PFSK-1 (cell line): Measurements from ENCODE around the gene ZNF783.

ENCODE experiments used
- FOXP2 ChIP-seq: optimal IDR thresholded peaks from 2 replicates; pipeline ENCODE3; 2011; ENCODE audit warnings: borderline replicate concordance, control low read depth, inconsistent platforms; ENCODE audit not compliant: insufficient read depth; ENCODE audit errors: extremely low read length, extremely low read depth
- POLR2AphosphoS5 ChIP-seq: IDR thresholded peaks from 2 replicates; pipeline ENCODE4 v1.6.1; 2012; ENCODE audit warnings: low read depth, mild to moderate bottlenecking, control low read depth, low read length, moderate library complexity
- REST ChIP-seq, 2 experiments: IDR thresholded peaks; 2 replicates each; pipeline versions ENCODE4 v1.6.1 to v1.8.0; 2011 to 2012; ENCODE audit warnings: low read depth in 2 of 2, low read length in 2 of 2, control low read depth in 1 of 2, inconsistent platforms in 1 of 2, mild to moderate bottlenecking in 1 of 2, moderate library complexity in 1 of 2; ENCODE audit not compliant: insufficient read depth in 1 of 2
- TAF1 ChIP-seq: IDR thresholded peaks from 2 replicates; pipeline ENCODE4 v1.6.1; 2012; ENCODE audit warnings: low read length, control low read depth, borderline replicate concordance; ENCODE audit not compliant: insufficient read depth

- TF ChIP-seq POLR2AphosphoS5 (no peak), TAF1 (no peak), REST (IDR thresholded peaks at IDR 0.05; ENCODE audit: insufficient read depth in 1 of 2, low read depth in 2 of 2, low read length in 2 of 2) (no peak), FOXP2 (no peak)
Measured at GRCh38 chr7:149313981-149314380, 52.0 kb downstream of the ZNF783 start.
